HFF-Myc (cell line): ENCODE measurements around the gene GPATCH8.

Experiments used
- DNase-seq: peaks from one replicate; pipeline ENCODE4 v3.0.0-alpha.2; 2011; ENCODE audit warnings: low read depth; ENCODE audit errors: extremely low read depth
- H3K4me3 ChIP-seq: replicated peaks from 2 replicates; pipeline ENCODE4 v1.5.1; 2011; ENCODE audit warnings: low read depth, mild to moderate bottlenecking, control low read depth, low read length
- CTCF ChIP-seq: IDR thresholded peaks from 2 replicates; pipeline ENCODE4 v1.5.1; 2012; ENCODE audit warnings: mild to moderate bottlenecking, low read depth, low read length, control low read depth; ENCODE audit errors: missing control alignments

The GPATCH8 gene

DNA sequence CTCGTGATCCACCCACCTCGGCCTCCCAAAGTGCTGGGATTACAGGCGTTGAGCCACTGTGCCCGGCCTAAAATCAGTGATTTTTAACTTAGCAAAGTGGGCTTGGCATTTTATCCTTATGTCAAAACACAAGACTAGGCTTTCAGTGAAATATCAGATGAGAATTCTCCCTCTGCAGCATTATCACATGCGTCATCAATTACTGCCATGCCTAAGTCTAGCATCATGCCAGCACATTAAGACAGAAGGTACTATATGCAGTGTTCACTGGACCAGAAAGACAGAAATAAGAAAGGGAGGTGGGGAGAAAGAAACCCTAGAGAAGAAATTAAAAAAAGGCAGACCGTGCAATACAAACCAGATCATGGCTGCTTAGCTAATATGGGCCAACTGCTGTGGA lies 29.8 kb downstream of the GPATCH8 start:
- no peak overlapping the region for H3K4me3 ChIP-seq
- no peak for TF ChIP-seq CTCF
- no peak for DNase-seq

DNA sequence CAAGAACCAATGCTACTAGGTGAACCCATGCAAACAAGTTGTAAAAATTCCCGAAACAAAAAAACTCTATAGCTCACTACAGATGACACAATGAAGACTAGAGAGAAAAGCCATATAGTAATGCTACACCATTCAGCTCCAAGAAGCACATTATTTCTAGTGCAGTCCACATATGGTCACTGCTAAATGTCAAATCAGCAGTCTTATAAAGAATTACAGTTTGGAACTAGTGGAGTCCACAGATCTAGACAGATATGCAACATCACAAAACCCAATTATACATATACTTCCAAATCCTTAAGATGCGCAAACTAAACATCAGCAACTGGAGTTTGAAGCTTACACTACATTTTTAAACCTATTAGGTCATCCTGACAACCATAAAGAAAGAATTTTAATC lies 33.5 kb downstream of the GPATCH8 start:
- no peak for TF ChIP-seq CTCF
- no peak for DNase-seq
- no peak overlapping the region for H3K4me3 ChIP-seq

GRCh38 chr17:44467108-44467507 lies 36.1 kb downstream of the GPATCH8 start:
- no peak for DNase-seq
- H3K4me3 ChIP-seq: no peak overlapping the region
- no peak for TF ChIP-seq CTCF

DNA sequence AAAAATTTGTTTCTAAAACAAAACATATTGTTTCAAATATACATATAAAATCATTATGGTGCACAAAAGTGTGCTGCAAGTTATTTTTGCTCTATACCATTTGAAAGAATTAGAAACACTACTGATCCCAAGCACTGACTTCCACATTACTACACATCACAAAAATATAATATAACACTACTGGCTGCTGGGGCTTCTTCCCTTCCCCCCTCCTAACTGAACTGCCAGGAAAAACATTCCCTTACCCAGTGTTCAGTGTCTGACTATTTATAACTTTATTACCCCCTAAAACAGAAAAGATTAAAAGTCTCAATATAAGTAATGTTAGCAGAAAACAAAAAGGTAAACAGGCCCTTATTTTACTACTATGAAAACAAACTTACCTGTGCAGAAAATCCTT lies 36.9 kb downstream of the GPATCH8 start:
- TF ChIP-seq CTCF: no peak
- DNase-seq: no peak
- H3K4me3 ChIP-seq: no peak overlapping the region

DNA sequence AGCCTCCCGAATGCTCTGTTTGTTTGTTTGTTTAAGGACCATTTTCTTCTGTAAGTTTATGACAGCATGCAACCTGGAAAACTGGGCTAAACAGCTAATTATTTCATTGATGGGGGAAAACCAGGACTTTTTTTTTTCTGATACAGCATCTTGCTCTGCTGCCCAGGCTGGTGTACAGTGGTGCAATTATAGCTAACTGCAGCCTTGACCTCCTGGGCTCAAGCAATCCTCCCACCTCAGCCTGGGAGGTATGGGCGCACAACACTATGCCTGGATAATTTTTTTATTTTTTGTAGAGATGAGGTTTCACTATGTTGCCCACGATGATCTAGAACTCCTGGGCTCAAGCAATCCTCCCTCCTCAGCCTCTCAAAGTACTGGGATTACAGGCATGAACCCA lies 37.3 kb downstream of the GPATCH8 start:
- TF ChIP-seq CTCF: no peak
- DNase-seq: no peak
- H3K4me3 ChIP-seq: no peak overlapping the region

DNA sequence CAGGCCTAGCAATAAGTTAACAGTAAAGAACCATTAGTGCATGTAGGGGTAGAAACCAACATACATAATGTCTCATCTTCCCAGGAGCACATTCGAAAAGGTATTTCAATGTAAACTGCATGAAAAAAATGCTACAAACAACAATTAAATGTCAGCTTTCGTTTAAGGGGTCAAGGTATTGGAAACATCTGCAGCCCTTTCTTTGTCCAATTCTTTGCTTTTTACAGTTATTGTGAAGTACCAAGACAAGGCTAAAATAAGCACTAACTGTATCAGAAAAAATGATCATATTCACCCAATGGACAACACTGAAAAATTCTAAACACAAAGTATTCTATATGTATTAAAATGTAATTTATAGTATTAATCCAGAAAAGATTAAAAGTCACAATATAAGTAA lies 37.9 kb downstream of the GPATCH8 start:
- H3K4me3 ChIP-seq: no peak overlapping the region
- TF ChIP-seq CTCF: no peak
- DNase-seq: no peak

DNA sequence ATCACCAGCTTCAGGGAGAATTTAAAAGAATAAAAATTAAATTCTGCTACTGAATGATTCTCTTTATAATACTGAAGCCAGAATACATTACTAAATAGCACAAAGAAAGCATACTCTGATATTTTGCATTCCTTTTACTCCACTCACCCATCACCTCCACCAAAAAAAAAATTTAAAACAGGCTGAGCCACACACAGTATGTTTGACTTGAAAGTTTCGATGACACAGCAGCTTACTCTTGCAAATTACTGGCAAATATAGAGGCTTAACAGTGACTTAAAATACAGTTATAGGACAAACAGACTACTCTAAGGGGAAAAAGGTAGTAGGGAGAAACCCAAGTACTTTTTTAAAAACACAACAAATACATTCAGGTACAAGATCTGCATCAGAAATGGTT lies 39.2 kb downstream of the GPATCH8 start:
- no peak for TF ChIP-seq CTCF
- H3K4me3 ChIP-seq: no peak overlapping the region
- DNase-seq: no peak
